ENCODE results near the gene COPE. TPM values are rescaled to one million over a fixed set of nuclear protein-coding genes. Genes with fewer than 3 reads are reported as not detected.
"Not testable (repeated sequence)": the region's sequence is repeated elsewhere in the genome, so short reads cannot be mapped to it uniquely, and the experiment has no call there.

The COPE gene
- polyA plus RNA-seq, 1 experiment = 309 TPM

DNA sequence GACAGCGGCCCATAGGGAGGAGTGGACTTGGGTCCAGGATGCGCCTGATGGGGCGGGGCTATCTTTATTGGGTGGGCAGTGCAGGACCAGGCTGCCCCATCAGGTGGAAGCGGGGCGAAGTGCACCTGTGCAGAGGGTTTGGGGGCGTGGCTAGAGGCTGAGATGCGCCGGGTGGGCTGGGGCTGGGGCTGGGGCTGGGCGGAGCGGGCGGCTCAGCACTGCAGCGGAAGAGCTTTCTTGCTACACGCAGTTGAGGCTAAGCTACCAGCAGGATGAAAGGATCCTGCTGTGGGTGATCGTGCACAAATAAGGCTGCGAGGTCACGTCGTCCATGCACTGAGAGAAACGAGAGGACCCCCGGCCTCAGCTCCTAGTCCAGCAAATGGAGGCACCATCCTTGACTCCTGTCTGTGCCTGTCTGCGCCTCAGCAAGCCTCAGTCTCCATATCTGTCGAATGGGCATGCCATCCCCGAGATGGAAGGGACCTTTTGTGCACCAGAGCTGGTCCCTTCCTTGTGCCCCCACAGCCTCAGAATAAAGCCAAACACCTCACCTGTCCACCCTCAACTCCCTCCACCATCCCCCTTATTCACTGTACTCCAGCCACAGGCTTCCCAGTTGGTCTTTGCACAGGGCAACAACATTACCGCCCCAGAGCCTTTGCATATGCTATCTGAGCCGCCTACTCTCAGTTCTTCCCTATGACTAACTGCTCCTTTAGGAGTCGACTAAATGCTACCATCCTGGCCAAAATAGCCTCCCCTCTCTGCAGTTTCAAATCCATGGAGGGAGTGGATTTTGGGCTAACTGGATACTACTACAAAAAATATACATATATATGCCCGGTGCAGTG lies 42.8 kb upstream of the COPE start:
- CTCF ChIA-PET = no interaction called here
- Histone ChIP-seq H3K27me3 (ENCODE audit: control insufficient read depth, insufficient read depth, low read length) (no peaks in the 10 kb centered on the region; the same call in none of the 2 replicates), H3K4me3 (ENCODE audit: low read depth, low read length) (no peak overlapping the region), H3K36me3 (ENCODE audit: control insufficient read depth, insufficient read depth, low read length) (no peaks in the 10 kb centered on the region)
- DNase-seq (ENCODE audit: low read depth) = no peak
- TF ChIP-seq, protein P1, sequence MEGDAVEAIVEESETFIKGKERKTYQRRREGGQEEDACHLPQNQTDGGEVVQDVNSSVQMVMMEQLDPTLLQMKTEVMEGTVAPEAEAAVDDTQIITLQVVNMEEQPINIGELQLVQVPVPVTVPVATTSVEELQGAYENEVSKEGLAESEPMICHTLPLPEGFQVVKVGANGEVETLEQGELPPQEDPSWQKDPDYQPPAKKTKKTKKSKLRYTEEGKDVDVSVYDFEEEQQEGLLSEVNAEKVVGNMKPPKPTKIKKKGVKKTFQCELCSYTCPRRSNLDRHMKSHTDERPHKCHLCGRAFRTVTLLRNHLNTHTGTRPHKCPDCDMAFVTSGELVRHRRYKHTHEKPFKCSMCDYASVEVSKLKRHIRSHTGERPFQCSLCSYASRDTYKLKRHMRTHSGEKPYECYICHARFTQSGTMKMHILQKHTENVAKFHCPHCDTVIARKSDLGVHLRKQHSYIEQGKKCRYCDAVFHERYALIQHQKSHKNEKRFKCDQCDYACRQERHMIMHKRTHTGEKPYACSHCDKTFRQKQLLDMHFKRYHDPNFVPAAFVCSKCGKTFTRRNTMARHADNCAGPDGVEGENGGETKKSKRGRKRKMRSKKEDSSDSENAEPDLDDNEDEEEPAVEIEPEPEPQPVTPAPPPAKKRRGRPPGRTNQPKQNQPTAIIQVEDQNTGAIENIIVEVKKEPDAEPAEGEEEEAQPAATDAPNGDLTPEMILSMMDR (IDR thresholded peaks at IDR 0.05; ENCODE audit: insufficient read depth, low read depth, low read length) = no peak
- POLR2A ChIA-PET = no interaction called here

DNA sequence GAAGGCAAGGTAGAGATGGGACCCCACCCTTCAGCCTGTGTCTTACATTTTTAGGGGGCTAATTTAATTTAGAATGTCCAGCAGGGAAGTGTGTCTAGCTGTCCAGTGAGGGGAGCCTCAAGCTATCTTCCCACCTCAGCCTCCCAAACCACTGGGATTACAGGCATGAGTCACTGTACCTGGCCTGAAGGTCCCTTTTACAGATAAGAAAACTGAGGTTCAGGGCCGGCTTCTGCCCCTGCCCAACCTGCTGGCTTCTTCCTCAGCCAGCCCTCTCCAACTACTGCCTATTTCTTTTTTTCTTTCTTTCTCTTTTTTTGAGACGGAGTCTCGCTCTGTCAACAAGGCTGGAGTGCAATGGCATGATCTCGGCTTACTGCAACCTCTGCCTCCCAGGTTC lies 41.2 kb upstream of the COPE start:
- Histone ChIP-seq H3K4me3 (ENCODE audit: low read depth, low read length) (no peak overlapping the region), H3K27me3 (ENCODE audit: control insufficient read depth, insufficient read depth, low read length) (no peaks in the 10 kb centered on the region; the same call in none of the 2 replicates), H3K36me3 (ENCODE audit: control insufficient read depth, insufficient read depth, low read length) (no peaks in the 10 kb centered on the region)
- ChIA-PET CTCF (no interaction called here), POLR2A (no interaction called here)
- TF ChIP-seq, protein P1 (IDR thresholded peaks at IDR 0.05; ENCODE audit: insufficient read depth, low read depth, low read length) = no peak
- DNase-seq (ENCODE audit: low read depth) = no peak

DNA sequence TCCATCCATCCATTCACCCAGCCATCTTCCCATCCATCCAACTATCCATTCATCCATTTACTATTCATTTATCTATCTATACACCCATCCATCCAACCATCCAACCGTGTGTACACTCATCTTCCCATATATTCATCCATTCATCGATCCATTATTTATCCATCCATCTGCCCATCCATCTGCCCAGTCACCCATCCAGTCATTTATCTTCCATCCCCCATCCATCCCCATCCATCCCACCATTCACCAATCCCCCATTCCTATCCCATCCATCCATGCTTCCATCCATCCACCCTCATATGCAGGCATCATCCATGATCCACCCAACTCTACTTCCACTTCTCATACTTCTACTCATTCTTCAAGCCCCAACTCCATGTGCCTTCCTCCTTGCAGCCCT lies 35.9 kb upstream of the COPE start:
- ChIA-PET POLR2A (no interaction called here), CTCF (no interaction called here)
- no peaks in the 10 kb centered on the region for H3K27me3 ChIP-seq (ENCODE audit: control insufficient read depth, insufficient read depth, low read length)
- TF ChIP-seq, protein P1 (IDR thresholded peaks at IDR 0.05; ENCODE audit: insufficient read depth, low read depth, low read length) = no peak
- no peak for DNase-seq (ENCODE audit: low read depth)
- H3K36me3 ChIP-seq (ENCODE audit: control insufficient read depth, insufficient read depth, low read length) = no peaks in the 10 kb centered on the region
- no peak overlapping the region for H3K4me3 ChIP-seq (ENCODE audit: low read depth, low read length)

DNA sequence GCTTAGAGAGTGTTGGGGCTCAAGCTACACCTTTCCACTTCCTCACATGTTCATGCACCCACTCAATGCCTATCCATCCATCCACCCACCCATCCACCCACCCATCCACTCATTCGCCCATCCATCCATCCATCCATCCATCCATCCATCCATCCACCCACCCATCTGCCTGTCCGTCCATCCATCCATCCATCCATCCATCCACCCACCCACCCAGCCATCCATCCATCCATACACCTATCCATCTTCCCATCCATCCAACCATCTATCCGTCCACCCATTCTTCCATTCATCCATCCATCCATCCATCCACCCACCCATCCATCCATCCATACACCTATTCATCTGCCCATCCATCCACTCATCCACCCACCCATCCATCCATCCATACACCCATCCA lies 34.9 kb upstream of the COPE start:
- CTCF ChIA-PET = no interaction called here
- Histone ChIP-seq H3K36me3 (ENCODE audit: control insufficient read depth, insufficient read depth, low read length) (no peaks in the 10 kb centered on the region), H3K4me3 (ENCODE audit: low read depth, low read length) (no peak overlapping the region), H3K27me3 (ENCODE audit: control insufficient read depth, insufficient read depth, low read length) (no peaks in the 10 kb centered on the region)
- TF ChIP-seq, protein P1 (IDR thresholded peaks at IDR 0.05; ENCODE audit: insufficient read depth, low read depth, low read length) = no peak
- DNase-seq (ENCODE audit: low read depth) = no peak
- POLR2A ChIA-PET = no interaction called here

DNA sequence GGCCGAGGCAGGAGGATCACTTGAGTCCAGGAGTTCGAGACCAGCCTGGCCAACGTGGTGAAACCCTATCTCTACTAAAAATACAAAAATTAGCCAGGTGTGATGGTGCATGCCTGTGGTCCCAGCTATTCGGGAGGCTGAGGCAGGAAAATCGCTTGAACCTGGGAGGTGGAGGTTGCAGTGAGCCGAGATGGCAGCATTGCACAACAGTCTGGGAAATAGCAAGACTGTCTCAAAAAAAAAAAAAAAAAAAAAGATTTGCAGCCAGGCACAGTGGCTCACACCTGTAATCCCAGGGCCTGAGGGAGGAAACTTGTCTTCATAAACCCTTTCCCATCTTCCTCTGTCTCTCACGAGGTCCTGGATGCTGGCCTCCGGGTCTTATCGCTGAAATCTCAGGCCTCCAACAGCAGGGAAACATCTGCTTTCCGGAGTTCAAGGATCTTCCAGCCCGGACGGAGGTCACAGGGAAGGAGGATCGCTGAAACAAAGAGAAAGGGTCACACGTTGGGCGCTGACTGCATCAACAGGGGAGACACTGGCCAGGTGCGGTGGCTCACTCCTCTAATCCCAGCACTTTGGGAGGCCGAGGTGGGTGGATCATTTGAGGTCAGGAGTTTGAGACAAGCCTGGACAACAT lies 33.3 kb upstream of the COPE start:
- ChIA-PET POLR2A (interaction anchor here (0.7 kb wide), 1 partner anchor 88 kb away, joined by 3 read pairs; no protein-coding TSS in a partner anchor), CTCF (interaction anchor here (1.2 kb wide), 1 partner anchor 86 kb away, joined by 4 read pairs; no protein-coding TSS in a partner anchor)
- H3K4me3 ChIP-seq (ENCODE audit: low read depth, low read length); DNase-seq (ENCODE audit: low read depth); H3K36me3 ChIP-seq (ENCODE audit: control insufficient read depth, insufficient read depth, low read length); H3K27me3 ChIP-seq (ENCODE audit: control insufficient read depth, insufficient read depth, low read length): not testable (repeated sequence)

Data from BJ (cell line).